Cardiac muscle cell (in vitro differentiated cells and primary cell): ENCODE measurements around the gene PABPC3. TPM values are rescaled to one million over a fixed set of nuclear protein-coding genes. Genes with fewer than 3 reads are reported as not detected.

Experiments
- DNase-seq, 2 donors: peaks; one replicate each; pipeline versions ENCODE4 v3.0.0 to v3.0.0-alpha.2; 2010 to 2017; ENCODE audit warnings: low read depth in 1 of 2, low spot score in 1 of 2
- H3K27ac ChIP-seq: fragments of 200-600 bp; sonication (generic); 2 replicates; pipeline ENCODE4 v1.5.1; 2016
- H3K27me3 ChIP-seq: fragments of 200-600 bp; sonication (generic); 2 replicates; pipeline ENCODE4 v1.6.0; 2016; ENCODE audit warnings: control low read depth
- H3K36me3 ChIP-seq: fragments of 200-600 bp; sonication (generic); 2 replicates; pipeline ENCODE4 v1.5.1; 2016; ENCODE audit warnings: control low read depth
- H3K4me1 ChIP-seq: fragments of 200-600 bp; sonication (generic); 2 replicates; pipeline ENCODE4 v1.8.1; 2017; ENCODE audit warnings: low read depth, mild to moderate bottlenecking, mixed run types
- H3K4me3 ChIP-seq: fragments of 200-600 bp; sonication (generic); 2 replicates; pipeline ENCODE4 v1.5.1; 2016; ENCODE audit warnings: mild to moderate bottlenecking
- H3K9me3 ChIP-seq: fragments of 200-600 bp; sonication (generic); 2 replicates; pipeline ENCODE4 v1.5.1; 2017; ENCODE audit warnings: low read depth, mild to moderate bottlenecking, control low read depth
- polyA plus RNA-seq: library from polyadenylated mRNA; unstranded; fragments of >200 nt; fragmentation: Nextera tagmentation; extraction: Ambion mirVana; gene quantifications from 2 replicates; pipeline ENCODE4 v1.2.1, GENCODE V29; 2016
- total RNA-seq: library from RNA; depleted of rRNA; stranded (reverse); fragments of >200 nt; gene quantifications from 2 replicates; pipeline ENCODE4 v1.2.3, GENCODE V29; 2016
- TF ChIP-seq, protein P1 (sequence below): IDR thresholded peaks from 2 replicates; pipeline ENCODE4 v1.5.1; 2012; ENCODE audit warnings: low read depth, mild to moderate bottlenecking, low read length

The PABPC3 gene
- total and polyA plus RNA-seq, 2 experiments from 2014 or later: not detected

DNA sequence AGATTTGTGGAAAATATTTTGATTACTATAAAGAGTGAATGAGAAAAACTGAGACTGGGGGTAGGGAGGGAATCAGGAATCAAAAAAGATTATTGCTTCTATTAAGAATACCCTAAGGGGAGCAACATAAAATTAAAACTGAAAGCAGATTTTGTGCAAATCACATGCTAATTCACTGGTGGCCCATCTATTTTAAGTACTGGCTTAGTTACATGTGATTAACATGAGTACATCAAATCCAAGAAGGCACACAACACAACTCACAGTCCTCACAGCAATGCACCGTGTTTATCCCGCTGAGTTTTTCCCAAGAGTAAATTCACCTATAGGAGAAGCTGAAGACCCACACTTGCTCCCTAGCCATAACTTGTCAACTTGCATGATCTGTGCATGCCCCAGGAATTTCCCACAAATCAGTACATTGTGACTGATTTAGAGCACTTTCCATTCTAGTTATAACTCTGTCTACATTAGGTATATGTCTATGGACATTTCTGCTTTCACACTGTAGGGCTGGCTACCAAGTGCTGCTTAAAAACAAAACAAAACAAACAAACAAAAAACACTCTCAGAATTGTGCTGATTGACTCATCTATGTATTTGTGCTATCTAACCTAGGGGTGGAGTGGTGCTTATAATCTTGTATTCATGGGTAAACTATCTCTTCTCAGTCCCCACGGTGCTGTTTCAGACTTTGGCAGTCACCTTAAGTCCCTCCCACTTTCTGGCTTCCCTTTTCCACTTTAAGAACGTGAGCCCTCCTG, 51.9 kb downstream of the PABPC3 start:
- TF ChIP-seq, protein P1, sequence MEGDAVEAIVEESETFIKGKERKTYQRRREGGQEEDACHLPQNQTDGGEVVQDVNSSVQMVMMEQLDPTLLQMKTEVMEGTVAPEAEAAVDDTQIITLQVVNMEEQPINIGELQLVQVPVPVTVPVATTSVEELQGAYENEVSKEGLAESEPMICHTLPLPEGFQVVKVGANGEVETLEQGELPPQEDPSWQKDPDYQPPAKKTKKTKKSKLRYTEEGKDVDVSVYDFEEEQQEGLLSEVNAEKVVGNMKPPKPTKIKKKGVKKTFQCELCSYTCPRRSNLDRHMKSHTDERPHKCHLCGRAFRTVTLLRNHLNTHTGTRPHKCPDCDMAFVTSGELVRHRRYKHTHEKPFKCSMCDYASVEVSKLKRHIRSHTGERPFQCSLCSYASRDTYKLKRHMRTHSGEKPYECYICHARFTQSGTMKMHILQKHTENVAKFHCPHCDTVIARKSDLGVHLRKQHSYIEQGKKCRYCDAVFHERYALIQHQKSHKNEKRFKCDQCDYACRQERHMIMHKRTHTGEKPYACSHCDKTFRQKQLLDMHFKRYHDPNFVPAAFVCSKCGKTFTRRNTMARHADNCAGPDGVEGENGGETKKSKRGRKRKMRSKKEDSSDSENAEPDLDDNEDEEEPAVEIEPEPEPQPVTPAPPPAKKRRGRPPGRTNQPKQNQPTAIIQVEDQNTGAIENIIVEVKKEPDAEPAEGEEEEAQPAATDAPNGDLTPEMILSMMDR: no peak
- Histone ChIP-seq H3K9me3 (no peaks in the 10 kb centered on the region), H3K4me3 (no peak overlapping the region), H3K36me3 (no peaks in the 10 kb centered on the region), H3K27ac (no peak overlapping the region), H3K27me3 (no peaks in the 10 kb centered on the region), H3K4me1 (no peaks in the 10 kb centered on the region)
- no peak for DNase-seq

DNA sequence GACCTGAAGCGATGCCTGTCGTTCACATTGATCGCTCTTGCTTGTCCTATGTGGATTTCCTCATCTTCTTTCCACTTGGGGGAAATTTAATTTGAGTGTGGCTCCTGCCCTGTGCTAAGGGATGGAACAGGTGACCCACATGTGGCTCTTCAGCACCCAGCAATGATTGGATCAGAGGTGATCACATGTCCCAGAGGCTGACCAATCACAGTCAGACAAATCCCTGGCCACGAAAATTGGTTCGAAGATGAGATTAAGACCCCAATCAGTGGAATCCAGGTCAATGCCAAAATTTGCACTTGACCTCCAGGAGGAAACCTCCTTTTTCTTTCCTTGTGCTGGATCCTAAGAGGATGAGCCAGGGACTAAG, 52.5 kb downstream of the PABPC3 start:
- TF ChIP-seq, protein P1: no peak
- DNase-seq: no peak
- Histone ChIP-seq H3K4me1 (no peaks in the 10 kb centered on the region), H3K9me3 (no peaks in the 10 kb centered on the region), H3K27ac (no peak overlapping the region), H3K27me3 (no peaks in the 10 kb centered on the region), H3K36me3 (no peaks in the 10 kb centered on the region), H3K4me3 (no peak overlapping the region)

Other genes with a start within 250 kb of the PABPC3 start
- gene AMER2, start 76.2 kb downstream of the PABPC3 start, total RNA-seq: under 0.01 and 0.09 TPM in 2 replicates
- 0.15 TPM in 1 of 2 replicates, not detected in the other for gene AMER2, start 76.2 kb downstream of the PABPC3 start, polyA plus RNA-seq
- gene MTMR6, start 191.4 kb downstream of the PABPC3 start, total RNA-seq: 7.8 and 7.9 TPM in 2 replicates
- 11.9 and 12.0 TPM in 2 replicates for gene MTMR6, start 191.4 kb downstream of the PABPC3 start, polyA plus RNA-seq
- gene NUP58, start 205.5 kb downstream of the PABPC3 start, total RNA-seq: 54.0 and 117 TPM in 2 replicates
- gene NUP58, start 205.5 kb downstream of the PABPC3 start, polyA plus RNA-seq: 28.1 and 36.5 TPM in 2 replicates